ENCODE measurements around the gene TDRD12. TPM values are rescaled to one million over a fixed set of nuclear protein-coding genes. Genes with fewer than 3 reads are reported as not detected.
"Not testable (repeated sequence)": the region's sequence is repeated elsewhere in the genome, so short reads cannot be mapped to it uniquely, and the experiment has no call there.

TDRD12 gene
- total RNA-seq, 1 experiment from 2014 or later, result 0.05 TPM

- DNase-seq (ENCODE audit: low read depth), result not testable (repeated sequence)
Measured at GRCh38 chr19:32746631-32747196, 27.1 kb downstream of the TDRD12 start.

- no peak for DNase-seq (ENCODE audit: low read depth)
Measured at GRCh38 chr19:32748497-32748896, 28.9 kb downstream of the TDRD12 start.

GRCh38 chr19:32748948-32749347 lies 29.4 kb downstream of the TDRD12 start:
- DNase-seq (ENCODE audit: low read depth), result no peak

- DNase-seq (ENCODE audit: low read depth), result no peak
Measured at GRCh38 chr19:32749361-32749760, 29.8 kb downstream of the TDRD12 start.

GRCh38 chr19:32750441-32751055 lies 31.0 kb downstream of the TDRD12 start:
- DNase-seq (ENCODE audit: low read depth), result no peak

- DNase-seq (ENCODE audit: low read depth), result no peak
Measured at GRCh38 chr19:32751066-32751465, 31.5 kb downstream of the TDRD12 start.

GRCh38 chr19:32757189-32757588 lies 37.6 kb downstream of the TDRD12 start:
- no peak for DNase-seq (ENCODE audit: low read depth)

GRCh38 chr19:32765365-32765764 lies 45.8 kb downstream of the TDRD12 start:
- DNase-seq (ENCODE audit: low read depth), result not testable (repeated sequence)

GRCh38 chr19:32767951-32768679 lies 48.5 kb downstream of the TDRD12 start:
- no peak for DNase-seq (ENCODE audit: low read depth)

- no peak for DNase-seq (ENCODE audit: low read depth)
Measured at GRCh38 chr19:32771596-32771995, 52.0 kb downstream of the TDRD12 start.

- DNase-seq (ENCODE audit: low read depth), result no peak
Measured at GRCh38 chr19:32773126-32773525, 53.6 kb downstream of the TDRD12 start.

GRCh38 chr19:32779082-32779481 lies 59.5 kb downstream of the TDRD12 start:
- no peak for DNase-seq (ENCODE audit: low read depth)

GRCh38 chr19:32781280-32781679 lies 61.7 kb downstream of the TDRD12 start:
- DNase-seq (ENCODE audit: low read depth), result no peak

GRCh38 chr19:32782089-32782488 lies 62.5 kb downstream of the TDRD12 start:
- not testable (repeated sequence) for DNase-seq (ENCODE audit: low read depth)

- DNase-seq (ENCODE audit: low read depth), result not testable (repeated sequence)
Measured at GRCh38 chr19:32787161-32787813, 67.7 kb downstream of the TDRD12 start.

GRCh38 chr19:32787895-32788294 lies 68.3 kb downstream of the TDRD12 start:
- DNase-seq (ENCODE audit: low read depth), result not testable (repeated sequence)

GRCh38 chr19:32789429-32789828 lies 69.9 kb downstream of the TDRD12 start:
- DNase-seq (ENCODE audit: low read depth), result no peak

GRCh38 chr19:32798201-32798600 lies 78.6 kb downstream of the TDRD12 start:
- no peak for DNase-seq (ENCODE audit: low read depth)

- DNase-seq (ENCODE audit: low read depth), result no peak
Measured at GRCh38 chr19:32800191-32800590, 80.6 kb downstream of the TDRD12 start.

GRCh38 chr19:32800754-32801153 lies 81.2 kb downstream of the TDRD12 start:
- DNase-seq (ENCODE audit: low read depth), result no peak

- DNase-seq (ENCODE audit: low read depth), result no peak
Measured at GRCh38 chr19:32802840-32803239, 83.3 kb downstream of the TDRD12 start.

GRCh38 chr19:32808236-32808635 lies 88.7 kb downstream of the TDRD12 start:
- DNase-seq (ENCODE audit: low read depth), result no peak

Data from HT1080 (cell line).